GM18873 (cell line): ENCODE results near the gene MRFAP1L1.
"Not testable (repeated sequence)": the region's sequence is repeated elsewhere in the genome, so short reads cannot be mapped to it uniquely, and the experiment has no call there.

Experiments
- ATAC-seq: cut with Tn5 transposase; IDR thresholded peaks from one replicate; pipeline ENCODE4 v1.9.1; 2021; ENCODE audit warnings: mild to moderate bottlenecking, moderate library complexity, moderate number of reproducible peaks; ENCODE audit not compliant: unreplicated experiment, low FRiP score

Gene MRFAP1L1

GRCh38 chr4:6693231-6694176, 16.2 kb downstream of the MRFAP1L1 start, which contains the start of gene S100P:
TSS of gene S100P (plus strand) at chr4:6693878. CDS start at chr4:6693933, 55 bp downstream.
- ATAC-seq: no peak

GRCh38 chr4:6692806-6693205, 16.9 kb downstream of the MRFAP1L1 start:
- ATAC-seq: no peak

GRCh38 chr4:6692379-6692778, 17.3 kb downstream of the MRFAP1L1 start:
- no peak for ATAC-seq

DNA sequence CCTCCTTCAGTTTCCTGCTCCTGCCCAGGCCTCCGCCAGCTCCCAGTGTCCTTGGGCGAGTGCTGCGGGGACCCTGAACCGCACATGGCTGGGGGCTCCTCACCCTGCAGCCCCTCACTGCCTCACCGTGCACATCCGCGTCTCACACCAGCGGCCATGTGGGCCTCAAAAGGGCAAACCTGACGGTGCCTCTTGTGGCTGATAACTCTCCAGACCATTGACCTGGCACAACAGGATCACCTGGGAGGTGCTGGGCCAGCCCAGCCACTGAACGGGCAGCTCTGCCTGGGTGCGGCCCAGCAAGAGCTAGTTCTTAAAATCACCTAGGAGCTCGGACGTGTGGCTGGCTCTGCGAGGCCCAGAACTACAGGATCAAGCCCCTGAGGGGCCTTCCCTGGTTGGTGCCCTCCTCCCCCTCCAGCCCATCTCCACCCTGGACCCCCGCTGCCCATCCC, 20.1 kb downstream of the MRFAP1L1 start:
- no peak for ATAC-seq

- no peak for ATAC-seq
Measured at GRCh38 chr4:6688879-6689505, 20.7 kb downstream of the MRFAP1L1 start.

- ATAC-seq: no peak
Measured at GRCh38 chr4:6687947-6688878, 21.5 kb downstream of the MRFAP1L1 start.

DNA sequence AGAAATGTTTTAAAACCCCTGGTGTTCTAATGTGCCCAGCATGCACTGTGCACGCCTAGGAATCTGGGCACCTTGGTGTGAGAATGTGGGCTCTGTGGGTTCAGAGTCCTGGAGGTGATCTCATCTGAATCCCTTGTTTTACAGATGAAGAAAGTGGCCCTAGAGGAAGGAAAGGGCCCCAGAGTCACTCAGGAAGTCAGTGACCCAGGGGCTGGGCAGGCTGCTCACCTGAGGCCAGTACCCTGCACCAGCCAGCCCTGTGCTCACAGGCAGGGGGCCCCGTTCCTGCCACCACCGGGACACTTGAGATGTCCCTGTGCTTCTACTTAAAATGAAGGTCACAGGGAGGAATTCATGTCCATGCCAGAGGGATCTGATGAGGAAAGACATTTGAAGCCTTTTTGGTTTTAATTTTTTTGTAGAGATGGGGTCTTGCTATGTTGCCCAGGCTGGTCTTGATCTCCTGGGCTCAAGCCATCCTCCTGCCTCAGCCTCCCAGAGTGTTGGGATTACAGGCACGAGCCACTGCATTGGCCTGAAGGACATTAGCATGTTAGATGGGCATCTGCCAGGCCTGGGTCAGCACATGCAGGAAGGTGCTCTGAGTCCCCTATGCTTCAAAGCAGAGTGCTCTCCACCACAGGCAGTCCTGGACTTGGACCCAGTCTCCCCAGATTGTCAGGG, 23.4 kb downstream of the MRFAP1L1 start:
- no peak for ATAC-seq

DNA sequence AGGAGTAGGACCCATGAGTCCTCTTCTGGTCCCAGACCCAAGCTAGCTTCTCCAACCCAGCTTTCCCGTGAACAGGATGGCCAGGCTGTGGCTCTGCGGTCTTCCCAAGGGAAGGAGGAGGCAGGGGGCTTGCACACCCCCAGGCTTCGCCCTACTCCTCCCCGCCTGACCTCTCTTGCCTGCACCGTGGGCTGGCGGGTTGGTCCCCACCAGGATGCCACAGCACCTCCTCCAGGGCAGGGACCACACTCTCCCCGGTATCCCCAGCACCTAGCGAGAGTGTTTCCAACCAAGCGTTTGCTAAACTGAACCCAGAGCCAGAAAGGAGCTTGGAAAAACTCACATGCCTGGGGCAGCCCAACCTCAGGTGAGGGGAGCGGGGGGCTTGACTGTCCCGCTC, 25.0 kb downstream of the MRFAP1L1 start:
- no peak for ATAC-seq

DNA sequence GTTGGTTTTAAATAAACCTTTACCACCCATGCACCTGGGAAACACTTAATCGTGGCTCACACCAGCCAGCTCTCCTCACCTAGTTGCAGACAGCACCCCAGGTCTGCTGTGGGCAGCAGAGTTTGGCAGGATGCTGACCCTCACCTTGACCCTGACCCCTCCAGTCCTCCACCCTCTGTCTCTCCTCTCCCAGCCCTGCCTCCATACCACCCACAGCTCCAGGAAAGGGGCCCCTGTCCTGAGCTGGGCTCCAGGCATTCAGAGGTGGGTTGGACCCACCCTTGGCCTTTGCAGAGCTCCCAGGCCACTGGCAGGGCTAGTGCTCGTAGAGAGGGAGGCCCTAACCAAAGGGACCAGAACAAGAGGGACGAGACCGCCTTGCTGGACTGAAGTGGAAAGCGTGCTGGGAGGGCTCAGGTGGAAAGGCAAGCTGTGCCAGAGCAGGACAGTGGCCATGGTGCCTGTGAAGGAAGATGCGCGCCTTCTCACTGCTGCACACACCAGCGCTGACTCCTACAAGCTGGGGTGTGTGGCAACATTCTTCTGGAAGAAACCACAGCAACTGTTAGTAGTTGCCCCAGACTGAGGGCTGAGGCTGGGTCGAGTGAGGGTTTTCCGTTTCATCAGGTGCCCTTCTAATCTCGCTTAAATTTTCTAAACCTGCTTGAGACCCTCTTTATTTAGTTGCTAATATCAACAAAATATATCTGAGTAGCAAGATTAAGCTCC, 26.6 kb downstream of the MRFAP1L1 start:
- no peak for ATAC-seq

GRCh38 chr4:6681191-6681590, 28.5 kb downstream of the MRFAP1L1 start:
- ATAC-seq: no peak

GRCh38 chr4:6680372-6681034, 29.2 kb downstream of the MRFAP1L1 start:
- no peak for ATAC-seq

GRCh38 chr4:6676722-6677558, 32.7 kb downstream of the MRFAP1L1 start:
- ATAC-seq: no peak

DNA sequence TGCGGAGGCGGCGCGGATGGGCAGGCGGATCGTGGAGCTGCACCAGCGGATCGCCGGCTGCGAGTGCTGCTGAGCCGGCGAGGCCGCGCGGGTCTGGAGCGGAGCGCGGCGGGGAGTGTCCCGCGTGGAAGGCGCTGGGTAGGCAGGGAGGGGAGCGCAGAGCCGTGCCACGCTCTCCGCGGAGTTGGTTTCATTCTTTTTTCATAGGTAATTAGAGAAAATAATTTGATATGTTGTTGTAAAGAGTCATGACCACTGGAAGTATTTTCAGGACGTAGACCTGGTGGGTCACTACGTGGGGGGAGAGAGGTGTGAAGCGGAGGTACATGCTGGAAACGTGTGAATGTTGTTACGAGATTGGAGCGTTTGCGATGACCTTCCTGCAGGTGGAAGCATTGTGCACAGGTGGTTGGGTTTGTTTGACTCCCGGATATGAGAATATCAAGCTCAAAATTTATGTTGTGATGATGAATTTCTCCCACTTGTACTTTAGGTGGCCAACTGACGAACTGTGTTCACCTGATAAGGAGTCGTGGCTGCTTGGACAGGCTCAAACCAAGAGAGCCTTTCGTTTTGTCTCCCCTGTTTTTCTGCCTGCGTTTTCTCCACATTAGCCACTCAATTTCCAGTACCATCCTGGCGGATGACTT, 35.0 kb downstream of the MRFAP1L1 start:
- ATAC-seq: peak; percentile 28

DNA sequence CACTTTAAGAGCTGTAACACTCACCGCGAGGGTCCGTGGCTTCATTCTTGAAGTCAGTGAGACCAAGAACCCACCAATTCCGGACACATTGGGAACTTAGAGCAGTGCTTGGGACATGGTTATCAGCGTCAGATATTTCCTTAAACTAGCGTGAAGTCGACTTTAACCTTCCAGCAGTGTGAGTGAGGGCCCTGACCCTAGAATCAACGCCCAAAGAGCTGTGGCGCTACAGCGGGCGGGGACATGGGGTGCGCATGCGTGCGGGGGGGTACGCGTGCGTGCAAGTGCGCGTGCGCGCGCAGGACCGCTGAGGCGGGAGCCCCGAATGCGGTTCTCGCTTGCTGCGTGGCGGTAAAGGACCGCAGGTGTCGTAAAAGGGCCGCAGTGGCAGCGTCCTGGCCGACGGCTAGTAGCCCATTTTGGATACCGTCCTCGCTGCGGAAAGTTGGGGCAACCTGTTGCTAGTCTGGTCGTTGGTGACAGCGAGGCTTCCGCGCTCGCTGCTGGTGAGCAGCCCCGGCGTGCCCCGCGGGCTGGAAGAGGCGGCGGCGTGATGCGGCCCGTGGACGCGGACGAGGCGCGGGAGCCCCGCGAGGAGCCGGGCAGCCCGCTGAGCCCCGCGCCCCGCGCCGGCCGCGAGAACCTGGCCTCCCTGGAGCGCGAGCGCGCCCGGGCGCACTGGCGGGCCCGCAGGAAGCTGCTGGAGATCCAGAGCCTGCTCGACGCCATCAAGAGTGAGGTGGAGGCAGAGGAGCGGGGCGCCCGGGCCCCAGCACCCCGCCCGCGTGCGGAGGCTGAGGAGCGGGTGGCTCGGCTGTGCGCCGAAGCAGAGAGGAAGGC, 35.8 kb downstream of the MRFAP1L1 start:
- ATAC-seq: peak; percentile 67

GRCh38 chr4:6673191-6673659, 36.4 kb downstream of the MRFAP1L1 start:
- ATAC-seq: not testable (repeated sequence)

- not testable (repeated sequence) for ATAC-seq
Measured at GRCh38 chr4:6672541-6673190, 37.0 kb downstream of the MRFAP1L1 start.
